HepG2 (cell line): ENCODE results near the gene HSPA5. TPM values are rescaled to one million over a fixed set of nuclear protein-coding genes. Genes with fewer than 3 reads are reported as not detected.

ENCODE experiments used
- CEBPG ChIP-seq: IDR thresholded peaks from 2 replicates; pipeline ENCODE4 v1.6.1; 2016
- ELF4 ChIP-seq: sonication (generic); formaldehyde crosslinking; IDR thresholded peaks from 2 replicates; pipeline ENCODE4 v1.5.0; 2020; ENCODE audit warnings: missing genetic modification reagents, mild to moderate bottlenecking, moderate library complexity, borderline replicate concordance
- FLYWCH1 ChIP-seq: sonication (generic); formaldehyde crosslinking; IDR thresholded peaks from 2 replicates; pipeline ENCODE4 v1.8.1; 2023; ENCODE audit warnings: mild to moderate bottlenecking, missing genetic modification reagents
- HIC2 ChIP-seq: sonication (generic); formaldehyde crosslinking; IDR thresholded peaks from 2 replicates; pipeline ENCODE4 v1.9.0; 2022; ENCODE audit warnings: low read depth, missing genetic modification reagents
- NFE2 ChIP-seq: sonication (generic); formaldehyde crosslinking; IDR thresholded peaks from 2 replicates; pipeline ENCODE4 v1.4.0; 2020; ENCODE audit warnings: missing genetic modification reagents
- PAWR ChIP-seq: sonication (generic); formaldehyde crosslinking; IDR thresholded peaks from 2 replicates; pipeline ENCODE4 v1.4.0; 2020; ENCODE audit warnings: missing genetic modification reagents, mild to moderate bottlenecking, borderline replicate concordance
- PLSCR1 ChIP-seq: sonication (generic); formaldehyde crosslinking; IDR thresholded peaks from 2 replicates; pipeline ENCODE4 v1.5.0; 2020; ENCODE audit warnings: missing genetic modification reagents, mild to moderate bottlenecking, borderline replicate concordance
- ZBTB1 ChIP-seq: sonication (generic); formaldehyde crosslinking; IDR thresholded peaks from 2 replicates; pipeline ENCODE4 v1.4.0; 2020; ENCODE audit warnings: missing genetic modification reagents, borderline replicate concordance
- ZFP90 ChIP-seq: sonication (generic); formaldehyde crosslinking; IDR thresholded peaks from 2 replicates; pipeline ENCODE4 v1.8.0; 2022; ENCODE audit warnings: missing genetic modification reagents, mild to moderate bottlenecking, inconsistent platforms, borderline replicate concordance
- ZNF142 ChIP-seq: sonication (generic); formaldehyde crosslinking; IDR thresholded peaks from 2 replicates; pipeline ENCODE4 v1.4.0; 2020; ENCODE audit warnings: missing genetic modification reagents
- ZNF280D ChIP-seq: sonication (generic); formaldehyde crosslinking; IDR thresholded peaks from 2 replicates; pipeline ENCODE4 v1.5.1; 2020; ENCODE audit warnings: mild to moderate bottlenecking, missing genetic modification reagents
- ZNF777 ChIP-seq: sonication (generic); formaldehyde crosslinking; IDR thresholded peaks from 2 replicates; pipeline ENCODE4 v1.4.0; 2020; ENCODE audit warnings: missing genetic modification reagents
- ZSCAN25 ChIP-seq: sonication (generic); formaldehyde crosslinking; IDR thresholded peaks from 2 replicates; pipeline ENCODE4 v1.8.0; 2022; ENCODE audit warnings: mild to moderate bottlenecking, missing genetic modification reagents
- polyA plus RNA-seq, 8 experiments: library from polyadenylated mRNA; depleted of rRNA in 3 of 8; stranded (reverse) in 7 of 8; unstranded in 1 of 8; fragments of >200 nt; fragmentation: Illumina TruSeq in 4 of 8; extraction: Trizol in 4 of 8; gene quantifications; 2 replicates each; pipeline versions ENCODE4 v1.2.1 to v1.2.3, GENCODE V29; 2011 to 2016; ENCODE audit warnings: low read depth in 4 of 8, missing spikeins in 1 of 8, mixed read lengths in 1 of 8; ENCODE audit not compliant: insufficient read depth in 1 of 8
- total RNA-seq, 5 experiments: library from RNA; depleted of rRNA; stranded (reverse); fragments of >200 nt; fragmentation: Illumina TruSeq; extraction: Trizol; gene quantifications; 2 replicates each; pipeline ENCODE4 v1.2.3, GENCODE V29; 2016; ENCODE audit warnings: low read depth in 1 of 5

Gene HSPA5
- total and polyA plus RNA-seq, 2 of the 13 experiments (the other 11 are each of a cell fraction or from before 2014, with no cell fraction given), result 201 to 206 TPM

GRCh38 chr9:125241863-125242739 lies 958 bp upstream of the HSPA5 start (continued):
- TF ChIP-seq ZNF280D (CRISPR knock-in tag) (no peak), FLYWCH1 (CRISPR knock-in tag) (no peak), ZBTB1 (no peak), ELF4 (CRISPR knock-in tag) (no peak), PLSCR1 (CRISPR knock-in tag) (no peak), ZNF777 (CRISPR knock-in tag) (no peak), NFE2 (no peak), ZNF142 (CRISPR knock-in tag) (peak; percentile 21; the same call in 1 of the 2 replicates), ZFP90 (CRISPR knock-in tag) (no peak), ZSCAN25 (CRISPR knock-in tag) (no peak), HIC2 (CRISPR knock-in tag) (peak; percentile 62; the same call in 1 of the 2 replicates), CEBPG (CRISPR knock-in tag) (no peak), PAWR (CRISPR knock-in tag) (no peak)
- TF ChIP-seq, all 625 proteins: peak for 42
